HepG2 (cell line): Measurements from ENCODE around the gene ING5. TPM values are rescaled to one million over a fixed set of nuclear protein-coding genes. Genes with fewer than 3 reads are reported as not detected.

Experiments used
- ARID4A ChIP-seq: sonication (generic); formaldehyde crosslinking; IDR thresholded peaks from 2 replicates; pipeline ENCODE4 v1.5.0; 2020; ENCODE audit warnings: mild to moderate bottlenecking, missing genetic modification reagents, borderline replicate concordance
- ATF1 ChIP-seq: IDR thresholded peaks from 2 replicates; pipeline ENCODE4 v1.6.1; 2016; ENCODE audit warnings: mild to moderate bottlenecking, control low read depth
- ATF2 ChIP-seq: sonication (generic); formaldehyde crosslinking; IDR thresholded peaks from 2 replicates; pipeline ENCODE4 v1.4.0; 2020; ENCODE audit warnings: missing genetic modification reagents
- E2F5 ChIP-seq: sonication (generic); formaldehyde crosslinking; conservative IDR thresholded peaks from 2 replicates; pipeline ENCODE4 v1.4.0; 2020; ENCODE audit warnings: missing genetic modification reagents
- EEA1 ChIP-seq: sonication (generic); formaldehyde crosslinking; IDR thresholded peaks from 2 replicates; pipeline ENCODE4 v1.5.1; 2020; ENCODE audit warnings: mild to moderate bottlenecking, missing genetic modification reagents, borderline replicate concordance
- HMG20B ChIP-seq: conservative IDR thresholded peaks from 2 replicates; pipeline ENCODE4 v1.6.1; 2016; ENCODE audit warnings: missing genetic modification reagents, missing compliant biosample characterization
- MIER2 ChIP-seq: IDR thresholded peaks from 2 replicates; pipeline ENCODE4 v1.6.1; 2016; ENCODE audit warnings: missing biosample characterization, missing genetic modification reagents
- NONO ChIP-seq, 2 experiments: fragments of 450-650 bp in 1 of 2; sonication (generic) in 1 of 2; formaldehyde crosslinking in 1 of 2; IDR thresholded peaks in 1 of 2; conservative IDR thresholded peaks in 1 of 2; 2 replicates each; pipeline versions ENCODE4 v1.6.1 to v1.8.0; 2017 to 2022; ENCODE audit warnings: mild to moderate bottlenecking in 1 of 2, missing genetic modification reagents in 1 of 2, moderate library complexity in 1 of 2
- NR3C1 ChIP-seq: sonication (generic); formaldehyde crosslinking; IDR thresholded peaks from 2 replicates; pipeline ENCODE4 v1.4.0; 2020; ENCODE audit warnings: missing genetic modification reagents
- PRDM15 ChIP-seq: sonication (generic); formaldehyde crosslinking; IDR thresholded peaks from 2 replicates; pipeline ENCODE4 v1.4.0; 2020; ENCODE audit warnings: missing genetic modification reagents
- SAFB2 ChIP-seq: sonication (generic); formaldehyde crosslinking; IDR thresholded peaks from 2 replicates; pipeline ENCODE4 v1.5.1; 2020; ENCODE audit warnings: missing genetic modification reagents, low read depth, mild to moderate bottlenecking, borderline replicate concordance
- SMARCC2 ChIP-seq: fragments of 450-650 bp; IDR thresholded peaks from 2 replicates; pipeline ENCODE4 v1.6.1; 2017; ENCODE audit warnings: antibody characterized with exemption, mild to moderate bottlenecking
- SRSF1 ChIP-seq: fragments of 200-400 bp; formaldehyde crosslinking; optimal IDR thresholded peaks from 2 replicates; pipeline ENCODE3; 2017; ENCODE audit warnings: mild to moderate bottlenecking, low read depth, low read length, moderate library complexity
- SSRP1 ChIP-seq: IDR thresholded peaks from 2 replicates; pipeline ENCODE4 v1.6.1; 2016; ENCODE audit warnings: control low read depth
- ZFP1 ChIP-seq: IDR thresholded peaks from 2 replicates; pipeline ENCODE4 v1.6.1; 2016
- ZNF766 ChIP-seq: sonication (generic); formaldehyde crosslinking; IDR thresholded peaks from 2 replicates; pipeline ENCODE4 v1.5.0; 2020; ENCODE audit warnings: missing genetic modification reagents, borderline replicate concordance
- ZNF784 ChIP-seq: sonication (generic); formaldehyde crosslinking; IDR thresholded peaks from 2 replicates; pipeline ENCODE4 v1.5.1; 2020; ENCODE audit warnings: missing genetic modification reagents, mild to moderate bottlenecking, borderline replicate concordance
- ZSCAN29 ChIP-seq: sonication (generic); formaldehyde crosslinking; conservative IDR thresholded peaks from 2 replicates; pipeline ENCODE4 v1.4.0; 2020; ENCODE audit warnings: mild to moderate bottlenecking, missing genetic modification reagents
- polyA plus RNA-seq, 8 experiments: library from polyadenylated mRNA; depleted of rRNA in 3 of 8; stranded (reverse) in 7 of 8; unstranded in 1 of 8; fragments of >200 nt; fragmentation: Illumina TruSeq in 4 of 8; extraction: Trizol in 4 of 8; gene quantifications; 2 replicates each; pipeline versions ENCODE4 v1.2.1 to v1.2.3, GENCODE V29; 2011 to 2016; ENCODE audit warnings: low read depth in 4 of 8, missing spikeins in 1 of 8, mixed read lengths in 1 of 8; ENCODE audit not compliant: insufficient read depth in 1 of 8
- total RNA-seq, 5 experiments: library from RNA; depleted of rRNA; stranded (reverse); fragments of >200 nt; fragmentation: Illumina TruSeq; extraction: Trizol; gene quantifications; 2 replicates each; pipeline ENCODE4 v1.2.3, GENCODE V29; 2016; ENCODE audit warnings: low read depth in 1 of 5

ING5 gene
- total and polyA plus RNA-seq, 2 of the 13 experiments (the other 11 are each of a cell fraction or from before 2014, with no cell fraction given), result 61.9 to 71.9 TPM

GRCh38 chr2:241653210-241653750 is 48.6 kb upstream of the ING5 start (continued):
- peak; percentile 90 for TF ChIP-seq ARID4A (CRISPR knock-in tag)
- 0 out of 2 replicates have a peak, but pooled peaks have one; percentile 82 for TF ChIP-seq ZSCAN29 (CRISPR knock-in tag)
- TF ChIP-seq E2F5 (CRISPR knock-in tag), result no peak
- peak; percentile 59; the same call in 1 of the 2 replicates for TF ChIP-seq ATF2 (CRISPR knock-in tag)
- TF ChIP-seq PRDM15, result no peak
- peak; percentile 73; the same call in 1 of the 2 replicates for TF ChIP-seq SAFB2 (CRISPR knock-in tag)
- TF ChIP-seq ZFP1 (CRISPR knock-in tag), result peak; percentile 83
- TF ChIP-seq SMARCC2, result no peak
- TF ChIP-seq SRSF1, result no peak
- no peak for TF ChIP-seq ZNF766 (CRISPR knock-in tag)
- TF ChIP-seq ZNF784, result no peak
- no peak for TF ChIP-seq ATF1 (CRISPR knock-in tag)
- TF ChIP-seq HMG20B, result no peak
- TF ChIP-seq NR3C1, result no peak
- TF ChIP-seq MIER2, result peak; percentile 63; the same call in 1 of the 2 replicates
- TF ChIP-seq SSRP1 (CRISPR knock-in tag), result no peak
- TF ChIP-seq NONO (IDR thresholded peaks at IDR 0.05), result no peak
- TF ChIP-seq NONO (CRISPR knock-in tag; conservative IDR thresholded peaks at IDR 0.05), result no peak; the same call in 1 of the 2 replicates
- TF ChIP-seq EEA1, result peak; percentile 68; the same call in 1 of the 2 replicates
